Kidney (tissue), 14 donors: Measurements from ENCODE around the gene TSPOAP1. TPM values are rescaled to one million over a fixed set of nuclear protein-coding genes. Genes with fewer than 3 reads are reported as not detected.
A peak's percentile ranks its signal among the peaks of the same experiment; 100 is the strongest.

ENCODE experiments used
- DNase-seq, 5 donors: peaks; one replicate each; pipeline ENCODE4 v3.0.0-alpha.2; 2013 to 2020
- FAIRE-seq: peaks from 2 replicates; lab custom pipeline; 2012; peaks lifted over from hg19 to GRCh38; lab: Jason Lieb, UNC
- H3K27ac ChIP-seq, 2 donors: one replicate each; pipeline ENCODE4 v1.7.0; 2013; ENCODE audit warnings: low read depth in 2 of 2, low read length in 2 of 2, inconsistent platforms in 1 of 2
- H3K27me3 ChIP-seq: one replicate; pipeline ENCODE4 v1.7.1; 2013; ENCODE audit warnings: low read length, inconsistent platforms; ENCODE audit not compliant: control insufficient read depth, insufficient read depth
- H3K36me3 ChIP-seq, 3 donors: one replicate each; pipeline versions ENCODE4 v1.7.0 to v1.7.1; 2013; ENCODE audit warnings: low read length in 3 of 3, control low read depth in 1 of 3, inconsistent platforms in 1 of 3; ENCODE audit not compliant: insufficient read depth in 3 of 3, control insufficient read depth in 2 of 3
- H3K4me1 ChIP-seq, 3 donors: one replicate each; pipeline versions ENCODE4 v1.7.0 to v1.7.1; 2013; ENCODE audit warnings: low read length in 3 of 3, inconsistent platforms in 1 of 3, low read depth in 1 of 3; ENCODE audit not compliant: control insufficient read depth in 2 of 3, insufficient read depth in 2 of 3
- H3K4me3 ChIP-seq, 3 donors: one replicate each; pipeline versions ENCODE4 v1.7.0 to v1.8.1; 2013; ENCODE audit warnings: low read length in 3 of 3, control low read depth in 1 of 3, inconsistent platforms in 1 of 3
- H3K9ac ChIP-seq, 3 donors: one replicate each; pipeline versions ENCODE4 v1.7.0 to v1.7.1; 2013; ENCODE audit warnings: low read length in 3 of 3, control low read depth in 1 of 3, inconsistent platforms in 1 of 3
- H3K9me3 ChIP-seq, 3 donors: one replicate each; pipeline versions ENCODE4 v1.7.0 to v1.7.1; 2013; ENCODE audit warnings: low read length in 3 of 3, control low read depth in 1 of 3, inconsistent platforms in 1 of 3; ENCODE audit not compliant: control insufficient read depth in 2 of 3, insufficient read depth in 1 of 3
- intact Hi-C: fragments of 100-400 bp; cut with DNase I; formaldehyde crosslinking; loops from one replicate; pipeline ENCODE4 v1.11.1; 2022
- polyA plus RNA-seq: library from polyadenylated mRNA; stranded (reverse); fragments of 350-450 nt; fragmentation: Illumina TruSeq; extraction: RNeasy Lipid Tissue Mini Kit (QIAGEN cat#74804); gene quantifications from one replicate; pipeline ENCODE4 v1.2.3, GENCODE V29; 2014; ENCODE audit warnings: low read depth, low replicate concordance; ENCODE audit not compliant: insufficient read depth
- total RNA-seq: library from RNA; stranded (reverse); fragmentation: NEBNext Ultra II Directional; extraction: Animal tissue kit (Norgen Biotek cat#: 25700); gene quantifications from one replicate; pipeline ENCODE4 v1.2.1, GENCODE V29; 2021
- TF ChIP-seq, protein P1 (sequence below): IDR thresholded peaks from 3 replicates; pipeline ENCODE4 v1.5.1; 2012; ENCODE audit warnings: mild to moderate bottlenecking, moderate library complexity, borderline replicate concordance; ENCODE audit not compliant: insufficient read depth; ENCODE audit errors: extremely low read depth
- donor health status: control.
- donor health status: control.
- donor health status: control.
- donor health status: control.
- donor health status: control.
- donor health status: DM: yes; HTN: yes; CAD: no.
- donor health status: Normal renal cell carcinoma (clear cell type).

The TSPOAP1 gene
- total and polyA plus RNA-seq, 2 donors from 2014 or later = 12.5 to 30.6 TPM

DNA sequence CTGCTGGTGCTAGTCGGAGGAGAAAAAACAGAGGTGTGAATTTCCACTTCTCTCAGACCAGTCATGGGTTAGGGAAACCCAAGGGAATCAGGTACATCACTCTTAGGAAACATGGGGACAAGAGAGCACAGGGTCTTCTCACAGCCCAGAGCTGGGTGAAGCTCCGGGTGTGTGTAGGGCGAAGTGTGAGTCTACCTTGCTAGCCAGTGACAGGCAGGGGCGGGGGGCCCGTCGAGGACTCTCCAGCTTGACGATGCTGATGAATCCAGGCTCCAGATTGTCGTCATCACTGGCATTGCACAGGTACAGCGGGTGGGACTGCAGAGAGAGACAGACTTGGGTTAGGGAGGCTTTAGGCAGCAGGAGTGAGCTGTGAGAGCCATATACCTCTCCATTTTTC lies 42.1 kb upstream of the TSPOAP1 start:
- TF ChIP-seq, protein P1, sequence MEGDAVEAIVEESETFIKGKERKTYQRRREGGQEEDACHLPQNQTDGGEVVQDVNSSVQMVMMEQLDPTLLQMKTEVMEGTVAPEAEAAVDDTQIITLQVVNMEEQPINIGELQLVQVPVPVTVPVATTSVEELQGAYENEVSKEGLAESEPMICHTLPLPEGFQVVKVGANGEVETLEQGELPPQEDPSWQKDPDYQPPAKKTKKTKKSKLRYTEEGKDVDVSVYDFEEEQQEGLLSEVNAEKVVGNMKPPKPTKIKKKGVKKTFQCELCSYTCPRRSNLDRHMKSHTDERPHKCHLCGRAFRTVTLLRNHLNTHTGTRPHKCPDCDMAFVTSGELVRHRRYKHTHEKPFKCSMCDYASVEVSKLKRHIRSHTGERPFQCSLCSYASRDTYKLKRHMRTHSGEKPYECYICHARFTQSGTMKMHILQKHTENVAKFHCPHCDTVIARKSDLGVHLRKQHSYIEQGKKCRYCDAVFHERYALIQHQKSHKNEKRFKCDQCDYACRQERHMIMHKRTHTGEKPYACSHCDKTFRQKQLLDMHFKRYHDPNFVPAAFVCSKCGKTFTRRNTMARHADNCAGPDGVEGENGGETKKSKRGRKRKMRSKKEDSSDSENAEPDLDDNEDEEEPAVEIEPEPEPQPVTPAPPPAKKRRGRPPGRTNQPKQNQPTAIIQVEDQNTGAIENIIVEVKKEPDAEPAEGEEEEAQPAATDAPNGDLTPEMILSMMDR = no peak

DNA sequence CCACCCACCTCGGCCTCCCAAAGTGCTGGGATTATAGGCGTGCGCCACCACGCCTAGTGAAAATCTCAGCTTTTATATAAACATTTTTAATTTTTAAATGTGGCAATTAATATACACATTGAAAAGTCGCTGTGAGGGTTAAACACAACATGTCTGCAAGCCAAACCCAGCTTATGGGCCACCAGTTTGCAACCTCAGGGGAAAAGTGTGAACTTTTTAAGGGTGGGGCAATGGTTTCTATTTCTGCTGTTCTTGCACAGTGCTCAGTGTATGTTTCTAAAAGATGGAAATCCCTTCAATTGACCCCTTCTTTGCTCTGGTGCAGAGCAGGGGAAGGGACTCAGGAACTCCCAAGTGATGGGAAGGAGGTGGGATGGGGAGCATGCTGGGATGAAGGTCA lies 41.7 kb upstream of the TSPOAP1 start:
- no peak overlapping the region for H3K9ac ChIP-seq
- no peaks in the 10 kb centered on the region for H3K9me3 ChIP-seq
- H3K4me1 ChIP-seq = peaks cover 0 to 2% (median 0%) of the 10 kb centered on the region in 3 donors
- no peaks in the 10 kb centered on the region for H3K36me3 ChIP-seq
- H3K27me3 ChIP-seq = no peaks in the 10 kb centered on the region
- TF ChIP-seq, protein P1 = no peak
- DNase-seq = no peak
- intact Hi-C loops = no loop called here
- no peak for FAIRE-seq
- H3K27ac ChIP-seq = no peak overlapping the region
- no peak overlapping the region for H3K4me3 ChIP-seq

More for the DNA sequence above, 42.1 kb upstream of the TSPOAP1 start:
- Histone ChIP-seq H3K4me1 (peaks cover 0 to 6% (median under 1%) of the 10 kb centered on the region in 3 donors), H3K9me3 (no peaks in the 10 kb centered on the region), H3K9ac (no peak overlapping the region), H3K4me3 (no peak overlapping the region), H3K36me3 (no peaks in the 10 kb centered on the region), H3K27ac (no peak overlapping the region), H3K27me3 (no peaks in the 10 kb centered on the region)
- no peak for DNase-seq
- intact Hi-C loops = no loop called here
- FAIRE-seq = no peak

DNA sequence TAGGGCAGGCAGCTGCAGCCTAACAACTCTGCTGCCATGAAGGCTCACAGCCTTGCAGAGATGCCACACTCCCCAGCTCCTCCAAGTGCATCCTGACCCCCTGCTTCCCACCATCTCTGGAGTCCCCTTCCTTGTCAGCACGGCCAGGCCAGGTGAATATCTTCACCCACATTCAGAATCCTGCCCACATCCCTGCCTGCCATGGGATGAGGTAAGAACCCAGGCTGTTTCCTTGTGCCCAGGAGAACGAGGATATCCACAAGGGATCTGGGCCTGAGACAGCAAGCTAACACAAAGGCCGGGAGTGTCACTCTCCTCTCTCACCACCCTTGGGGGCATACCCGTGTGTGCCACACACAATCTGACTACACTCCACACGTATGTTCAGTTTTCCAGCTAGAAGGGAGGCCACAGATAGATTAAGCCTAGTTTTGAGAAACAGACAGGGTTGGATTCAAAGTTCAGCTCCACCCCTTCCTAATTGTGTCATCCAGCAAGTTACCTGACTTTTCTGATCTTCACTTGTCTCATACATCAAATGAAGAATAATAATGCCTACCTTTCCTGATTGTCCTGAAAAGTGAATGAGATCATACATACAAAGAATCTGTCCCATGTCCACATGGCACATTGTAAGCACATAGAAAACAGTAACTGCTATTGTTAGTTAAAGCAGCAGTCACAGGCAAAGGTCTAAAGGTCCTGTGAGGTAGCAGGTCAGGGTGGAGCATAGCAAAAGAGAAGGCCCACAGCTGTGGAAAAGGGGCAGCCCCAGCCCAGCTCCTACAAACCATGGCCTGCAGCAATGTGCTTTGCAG lies 40.8 kb upstream of the TSPOAP1 start:
- FAIRE-seq (no peak), DNase-seq (no peak)
- no peaks in the 10 kb centered on the region for H3K27me3 ChIP-seq
- no peak overlapping the region for H3K9ac ChIP-seq
- peak overlapping the region in 1 of 2 donors; percentile 57 for H3K27ac ChIP-seq
- intact Hi-C loops = no loop called here
- TF ChIP-seq, protein P1 = no peak
- H3K36me3 ChIP-seq = no peaks in the 10 kb centered on the region
- H3K4me3 ChIP-seq = no peak overlapping the region
- H3K9me3 ChIP-seq = no peaks in the 10 kb centered on the region
- H3K4me1 ChIP-seq = peaks cover 0 to 2% (median 0%) of the 10 kb centered on the region in 3 donors
